Measurements from ENCODE around the gene KRTAP10-8. TPM values are rescaled to one million over a fixed set of nuclear protein-coding genes. Genes with fewer than 3 reads are reported as not detected.
"Not testable (repeated sequence)": the region's sequence is repeated elsewhere in the genome, so short reads cannot be mapped to it uniquely, and the experiment has no call there.

KRTAP10-8 gene
- total RNA-seq, 4 donors from 2014 or later, result not detected

GRCh38 chr21:44609193-44609592 is 2.7 kb upstream of the KRTAP10-8 start:
- Histone ChIP-seq H3K36me3 (no peaks in the 10 kb centered on the region), H3K27me3 (no peaks in the 10 kb centered on the region), H3K27ac (no peak overlapping the region), H3K4me3 (replicated peaks in 1 of 3) (no peak overlapping the region), H3K4me1 (no peaks in the 10 kb centered on the region), H3K9me3 (no peaks in the 10 kb centered on the region)
- DNase-seq, result no peak
- intact Hi-C loops (cut with DNase I), result no loop called here
- TF ChIP-seq POLR2A (IDR thresholded peaks at IDR 0.05), result no peak
- TF ChIP-seq CTCF (IDR thresholded peaks at IDR 0.05), result no peak

- H3K4me1 ChIP-seq; H3K27ac ChIP-seq; H3K36me3 ChIP-seq; H3K4me3 ChIP-seq (replicated peaks in 1 of 3); intact Hi-C loops (cut with DNase I); H3K9me3 ChIP-seq; DNase-seq; H3K27me3 ChIP-seq: not testable (repeated sequence)
- WGBS, 2 donors, result 99% methylated on average over 5 to 7 of the region's 7 CpGs
Measured at GRCh38 chr21:44610157-44610843, 1.6 kb upstream of the KRTAP10-8 start.

- DNase-seq, result no peak
- 92 to 96% methylated on average over 4 of the region's 4 CpGs for WGBS, 2 donors
- no peaks in the 10 kb centered on the region for H3K36me3 ChIP-seq
Measured at GRCh38 chr21:44611551-44611950, 328 bp upstream of the KRTAP10-8 start.

GRCh38 chr21:44612669-44613229 is 870 bp downstream of the KRTAP10-8 start:
- no peaks in the 10 kb centered on the region for H3K27me3 ChIP-seq
- no peak overlapping the region for H3K4me3 ChIP-seq (replicated peaks in 1 of 3)
- DNase-seq, result no peak
- no peak for TF ChIP-seq CTCF (IDR thresholded peaks at IDR 0.05)
- no peak for TF ChIP-seq POLR2A (IDR thresholded peaks at IDR 0.05)
- 86 to 89% methylated on average over 13 of the region's 13 CpGs for WGBS, 2 donors
- intact Hi-C loops (cut with DNase I), result no loop called here
- H3K4me1 ChIP-seq, result no peaks in the 10 kb centered on the region
- H3K27ac ChIP-seq, result no peak overlapping the region
- H3K36me3 ChIP-seq, result no peaks in the 10 kb centered on the region
- no peaks in the 10 kb centered on the region for H3K9me3 ChIP-seq

More at GRCh38 chr21:44611551-44611950, 328 bp upstream of the KRTAP10-8 start:
- intact Hi-C loops (cut with DNase I), result no loop called here
- H3K9me3 ChIP-seq, result no peaks in the 10 kb centered on the region
- no peaks in the 10 kb centered on the region for H3K4me1 ChIP-seq
- no peak overlapping the region for H3K27ac ChIP-seq
- H3K4me3 ChIP-seq (replicated peaks in 1 of 3), result no peak overlapping the region
- H3K27me3 ChIP-seq, result no peaks in the 10 kb centered on the region
- no peak for TF ChIP-seq CTCF (IDR thresholded peaks at IDR 0.05)
- TF ChIP-seq POLR2A (IDR thresholded peaks at IDR 0.05), result no peak

- DNase-seq, result no peak
- Histone ChIP-seq H3K4me1 (no peaks in the 10 kb centered on the region), H3K36me3 (no peaks in the 10 kb centered on the region), H3K27me3 (no peaks in the 10 kb centered on the region), H3K9me3 (no peaks in the 10 kb centered on the region), H3K27ac (no peak overlapping the region), H3K4me3 (replicated peaks in 1 of 3) (no peak overlapping the region)
- intact Hi-C loops (cut with DNase I), result no loop called here
- TF ChIP-seq CTCF (IDR thresholded peaks at IDR 0.05) (no peak), POLR2A (IDR thresholded peaks at IDR 0.05) (no peak)
- 92 to 96% methylated on average over 12 to 20 of the region's 26 CpGs for WGBS, 2 donors
Measured at GRCh38 chr21:44613386-44614155, 1.7 kb downstream of the KRTAP10-8 start.
